ENCODE measurements around the gene LSM7.

DNA sequence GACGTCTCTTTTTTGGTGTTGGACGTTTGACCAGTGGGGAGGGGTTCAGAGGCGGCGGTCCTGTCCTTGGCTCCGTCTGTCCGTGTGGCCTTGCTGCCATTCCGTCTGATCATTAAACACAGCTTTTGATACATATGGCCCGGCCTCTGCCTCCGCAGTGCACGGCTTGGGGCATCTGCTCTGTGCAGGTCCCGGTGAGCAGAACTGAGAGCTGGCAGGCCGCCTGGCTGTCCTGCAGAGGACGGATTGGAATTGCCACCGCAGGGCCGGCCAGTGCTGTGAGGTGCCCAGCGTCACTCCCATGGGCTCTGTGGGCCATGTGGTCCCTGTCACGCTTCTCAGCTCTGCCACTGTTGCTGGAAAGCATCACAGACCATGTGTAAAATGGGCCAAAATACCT is 26.3 kb upstream of the LSM7 start:
- TF ChIP-seq, protein P1, sequence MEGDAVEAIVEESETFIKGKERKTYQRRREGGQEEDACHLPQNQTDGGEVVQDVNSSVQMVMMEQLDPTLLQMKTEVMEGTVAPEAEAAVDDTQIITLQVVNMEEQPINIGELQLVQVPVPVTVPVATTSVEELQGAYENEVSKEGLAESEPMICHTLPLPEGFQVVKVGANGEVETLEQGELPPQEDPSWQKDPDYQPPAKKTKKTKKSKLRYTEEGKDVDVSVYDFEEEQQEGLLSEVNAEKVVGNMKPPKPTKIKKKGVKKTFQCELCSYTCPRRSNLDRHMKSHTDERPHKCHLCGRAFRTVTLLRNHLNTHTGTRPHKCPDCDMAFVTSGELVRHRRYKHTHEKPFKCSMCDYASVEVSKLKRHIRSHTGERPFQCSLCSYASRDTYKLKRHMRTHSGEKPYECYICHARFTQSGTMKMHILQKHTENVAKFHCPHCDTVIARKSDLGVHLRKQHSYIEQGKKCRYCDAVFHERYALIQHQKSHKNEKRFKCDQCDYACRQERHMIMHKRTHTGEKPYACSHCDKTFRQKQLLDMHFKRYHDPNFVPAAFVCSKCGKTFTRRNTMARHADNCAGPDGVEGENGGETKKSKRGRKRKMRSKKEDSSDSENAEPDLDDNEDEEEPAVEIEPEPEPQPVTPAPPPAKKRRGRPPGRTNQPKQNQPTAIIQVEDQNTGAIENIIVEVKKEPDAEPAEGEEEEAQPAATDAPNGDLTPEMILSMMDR (IDR thresholded peaks at IDR 0.05), result no peak
- no peak for TF ChIP-seq POLR2A (IDR thresholded peaks at IDR 0.05)

Measured in lower leg skin (tissue), 3 donors.